ENCODE results near the gene TTI1. TPM values are rescaled to one million over a fixed set of nuclear protein-coding genes. Genes with fewer than 3 reads are reported as not detected.
"Not testable (repeated sequence)": the region's sequence is repeated elsewhere in the genome, so short reads cannot be mapped to it uniquely, and the experiment has no call there.

TTI1 gene
- total and polyA plus RNA-seq, 2 experiments from 2014 or later = 15.1 TPM

DNA sequence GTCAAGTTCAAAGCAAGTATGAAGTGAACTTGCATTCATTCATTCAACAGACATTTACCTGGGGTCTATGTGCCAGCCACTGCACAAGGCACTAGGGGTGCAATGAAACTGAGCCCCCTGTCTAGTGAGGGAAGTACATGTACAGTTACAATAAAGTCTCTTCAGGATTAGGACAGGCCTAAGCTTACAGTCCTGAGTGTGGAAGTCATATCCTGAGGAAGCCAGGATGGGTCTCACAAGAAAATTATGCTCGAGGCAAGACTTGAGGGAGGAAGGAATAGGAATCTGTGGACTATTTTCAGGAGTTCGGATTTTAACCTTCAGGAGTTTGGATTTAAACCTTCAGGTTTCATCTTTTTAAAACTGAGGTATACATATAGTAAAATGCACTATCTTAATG is 19.4 kb downstream of the TTI1 start:
- no peaks in the 10 kb centered on the region for H4K20me1 ChIP-seq (ENCODE audit: insufficient read depth, poor library complexity, severe bottlenecking)
- no peak overlapping the region for H2AFZ ChIP-seq
- peaks cover 3% of the 10 kb centered on the region for H3K36me3 ChIP-seq (replicated peaks; ENCODE audit: insufficient read depth, low read depth)
- peaks cover 35% of the 10 kb centered on the region for H3K79me2 ChIP-seq
- no peak for TF ChIP-seq EZH2 (IDR thresholded peaks at IDR 0.05; ENCODE audit: borderline replicate concordance)
- TF ChIP-seq EZH2phosphoT487 (IDR thresholded peaks at IDR 0.05; ENCODE audit: low read depth, severe bottlenecking, unreplicated experiment) = no peak
- TF ChIP-seq, protein P1, sequence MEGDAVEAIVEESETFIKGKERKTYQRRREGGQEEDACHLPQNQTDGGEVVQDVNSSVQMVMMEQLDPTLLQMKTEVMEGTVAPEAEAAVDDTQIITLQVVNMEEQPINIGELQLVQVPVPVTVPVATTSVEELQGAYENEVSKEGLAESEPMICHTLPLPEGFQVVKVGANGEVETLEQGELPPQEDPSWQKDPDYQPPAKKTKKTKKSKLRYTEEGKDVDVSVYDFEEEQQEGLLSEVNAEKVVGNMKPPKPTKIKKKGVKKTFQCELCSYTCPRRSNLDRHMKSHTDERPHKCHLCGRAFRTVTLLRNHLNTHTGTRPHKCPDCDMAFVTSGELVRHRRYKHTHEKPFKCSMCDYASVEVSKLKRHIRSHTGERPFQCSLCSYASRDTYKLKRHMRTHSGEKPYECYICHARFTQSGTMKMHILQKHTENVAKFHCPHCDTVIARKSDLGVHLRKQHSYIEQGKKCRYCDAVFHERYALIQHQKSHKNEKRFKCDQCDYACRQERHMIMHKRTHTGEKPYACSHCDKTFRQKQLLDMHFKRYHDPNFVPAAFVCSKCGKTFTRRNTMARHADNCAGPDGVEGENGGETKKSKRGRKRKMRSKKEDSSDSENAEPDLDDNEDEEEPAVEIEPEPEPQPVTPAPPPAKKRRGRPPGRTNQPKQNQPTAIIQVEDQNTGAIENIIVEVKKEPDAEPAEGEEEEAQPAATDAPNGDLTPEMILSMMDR (IDR thresholded peaks at IDR 0.05; ENCODE audit: poor library complexity) = no peak
- H3K27me3 ChIP-seq = no peaks in the 10 kb centered on the region
- peaks cover 11% of the 10 kb centered on the region for H3K9me3 ChIP-seq (ENCODE audit: low read depth)
- H3K4me3 ChIP-seq = no peak overlapping the region
- H3K4me1 ChIP-seq (ENCODE audit: insufficient read depth) = no peaks in the 10 kb centered on the region
- H3K27ac ChIP-seq = no peak overlapping the region
- 92% methylated on average over 2 of the region's 2 CpGs for whole genome bisulfite sequencing (ENCODE audit: low lambda C conversion rate, missing lambda C conversion rate)
- H3K4me2 ChIP-seq = no peak overlapping the region
- no peak for DNase-seq (ENCODE audit: low spot score)
- H3K9me2 ChIP-seq (replicated peaks; ENCODE audit: insufficient read depth) = no peaks in the 10 kb centered on the region

DNA sequence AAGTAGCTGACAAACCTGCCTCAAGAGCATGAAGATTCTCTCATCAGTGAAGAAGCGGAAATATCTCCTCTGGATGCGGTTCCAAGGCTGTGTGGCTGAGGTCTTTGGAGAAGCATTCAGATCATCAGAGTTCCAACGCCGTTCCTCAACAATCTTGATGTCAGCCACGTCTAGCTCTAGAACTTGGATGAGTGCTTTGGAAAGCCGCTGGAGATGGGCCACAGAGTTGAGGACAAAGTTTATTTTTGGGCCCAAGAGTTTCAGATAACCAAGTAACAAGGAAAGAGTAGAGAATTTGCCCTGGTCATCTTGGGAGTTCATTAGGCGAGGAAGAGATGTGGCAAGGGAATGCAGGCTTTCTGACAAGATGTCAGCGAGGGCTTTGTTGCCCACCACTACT is 20.9 kb downstream of the TTI1 start:
- H3K79me2 ChIP-seq = peaks cover 31% of the 10 kb centered on the region
- whole genome bisulfite sequencing (ENCODE audit: low lambda C conversion rate, missing lambda C conversion rate) = 96% methylated on average over 8 of the region's 8 CpGs
- no peaks in the 10 kb centered on the region for H3K9me2 ChIP-seq (replicated peaks; ENCODE audit: insufficient read depth)

DNA sequence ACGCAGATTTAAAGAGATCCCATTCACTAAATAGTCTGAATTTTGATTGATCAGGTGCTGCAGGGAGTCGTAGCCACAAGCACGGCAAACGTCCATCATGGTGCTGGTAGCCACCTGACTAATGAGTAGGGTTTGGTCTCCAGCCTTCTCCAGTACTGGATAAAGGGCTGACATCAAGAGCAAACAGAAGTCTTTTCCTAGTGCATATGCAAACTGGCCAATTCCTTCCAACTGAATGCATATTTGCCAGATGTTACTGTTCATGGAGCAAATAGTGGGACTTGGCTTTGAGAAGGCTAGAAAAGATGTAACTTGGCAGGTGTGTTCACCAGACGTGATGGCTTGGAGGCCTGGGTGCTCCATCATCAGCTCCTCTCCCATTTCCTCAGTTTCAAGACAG is 21.6 kb downstream of the TTI1 start:
- TF ChIP-seq, protein P1 (IDR thresholded peaks at IDR 0.05; ENCODE audit: poor library complexity) = no peak
- TF ChIP-seq EZH2 (IDR thresholded peaks at IDR 0.05; ENCODE audit: borderline replicate concordance) (no peak), EZH2phosphoT487 (IDR thresholded peaks at IDR 0.05; ENCODE audit: low read depth, severe bottlenecking, unreplicated experiment) (no peak)
- H3K9me3 ChIP-seq (ENCODE audit: low read depth) = no peaks in the 10 kb centered on the region
- no peaks in the 10 kb centered on the region for H3K27me3 ChIP-seq
- DNase-seq (ENCODE audit: low spot score) = no peak
- H3K4me2 ChIP-seq = no peak overlapping the region
- no peaks in the 10 kb centered on the region for H3K4me1 ChIP-seq (ENCODE audit: insufficient read depth)
- peaks cover 3% of the 10 kb centered on the region for H3K36me3 ChIP-seq (replicated peaks; ENCODE audit: insufficient read depth, low read depth)
- 94% methylated on average over 5 of the region's 5 CpGs for WGBS (ENCODE audit: low lambda C conversion rate, missing lambda C conversion rate)
- H3K9me2 ChIP-seq (replicated peaks; ENCODE audit: insufficient read depth) = no peaks in the 10 kb centered on the region
- H3K27ac ChIP-seq = no peak overlapping the region
- peaks cover 26% of the 10 kb centered on the region for H3K79me2 ChIP-seq
- H2AFZ ChIP-seq = no peak overlapping the region
- no peak overlapping the region for H3K4me3 ChIP-seq
- H4K20me1 ChIP-seq (ENCODE audit: insufficient read depth, poor library complexity, severe bottlenecking) = no peaks in the 10 kb centered on the region

More for the DNA sequence above, 20.9 kb downstream of the TTI1 start:
- Histone ChIP-seq H4K20me1 (ENCODE audit: insufficient read depth, poor library complexity, severe bottlenecking) (no peaks in the 10 kb centered on the region), H3K4me1 (ENCODE audit: insufficient read depth) (no peaks in the 10 kb centered on the region), H3K36me3 (replicated peaks; ENCODE audit: insufficient read depth, low read depth) (peaks cover 3% of the 10 kb centered on the region), H3K4me3 (no peak overlapping the region), H3K9me3 (ENCODE audit: low read depth) (no peaks in the 10 kb centered on the region), H3K27me3 (no peaks in the 10 kb centered on the region), H2AFZ (no peak overlapping the region), H3K27ac (no peak overlapping the region), H3K4me2 (no peak overlapping the region)
- TF ChIP-seq EZH2phosphoT487 (IDR thresholded peaks at IDR 0.05; ENCODE audit: low read depth, severe bottlenecking, unreplicated experiment) (no peak), EZH2 (IDR thresholded peaks at IDR 0.05; ENCODE audit: borderline replicate concordance) (no peak)
- TF ChIP-seq, protein P1 (IDR thresholded peaks at IDR 0.05; ENCODE audit: poor library complexity) = no peak
- DNase-seq (ENCODE audit: low spot score) = no peak

DNA sequence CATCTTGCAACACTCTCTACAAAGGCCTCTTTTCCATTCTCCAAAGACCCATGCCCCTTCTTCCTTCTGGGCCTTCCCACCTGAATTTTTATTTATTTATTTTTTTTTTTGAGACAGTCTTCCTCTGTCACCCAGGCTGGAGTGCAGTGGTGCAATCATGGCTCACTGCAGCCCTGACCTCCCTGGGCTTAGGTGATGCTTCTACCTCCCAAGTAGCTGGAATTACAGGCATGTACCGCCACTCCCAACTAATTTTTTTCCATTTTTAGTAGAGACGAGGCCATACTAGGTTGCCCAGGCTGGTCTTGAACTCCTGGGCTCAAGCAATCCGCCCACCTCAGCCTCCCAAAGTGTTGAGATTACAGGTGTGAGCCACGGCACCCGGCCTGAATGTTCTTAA is 23.8 kb downstream of the TTI1 start:
- not testable (repeated sequence) for H2AFZ ChIP-seq; H3K9me2 ChIP-seq (replicated peaks; ENCODE audit: insufficient read depth); H3K27ac ChIP-seq; H3K4me3 ChIP-seq; H3K9me3 ChIP-seq (ENCODE audit: low read depth); H3K4me1 ChIP-seq (ENCODE audit: insufficient read depth); H4K20me1 ChIP-seq (ENCODE audit: insufficient read depth, poor library complexity, severe bottlenecking); H3K27me3 ChIP-seq; DNase-seq (ENCODE audit: low spot score); H3K36me3 ChIP-seq (replicated peaks; ENCODE audit: insufficient read depth, low read depth); H3K4me2 ChIP-seq
- peaks cover 26% of the 10 kb centered on the region for H3K79me2 ChIP-seq
- 96% methylated on average over 5 of the region's 5 CpGs for WGBS (ENCODE audit: low lambda C conversion rate, missing lambda C conversion rate)

Data from hepatocyte (in vitro differentiated cells).